Transverse colon (tissue), 4 donors: ENCODE results near the gene NEURL1B. TPM values are rescaled to one million over a fixed set of nuclear protein-coding genes. Genes with fewer than 3 reads are reported as not detected.

ENCODE experiments used
- DNase-seq: peaks from one replicate; pipeline ENCODE4 v3.0.0-alpha.2; 2019
- H3K27ac ChIP-seq, 4 donors: fragments of 200-600 bp; sonication (generic); 2 replicates each; pipeline ENCODE4 v1.5.1; 2016 to 2018; ENCODE audit warnings: inconsistent platforms in 4 of 4
- H3K27me3 ChIP-seq: fragments of 200-600 bp; sonication (generic); 2 replicates; pipeline ENCODE4 v1.5.1; 2017; ENCODE audit warnings: inconsistent platforms
- H3K36me3 ChIP-seq, 4 donors: fragments of 200-600 bp; sonication (generic); 2 replicates each; pipeline ENCODE4 v1.5.1; 2017 to 2019; ENCODE audit warnings: inconsistent platforms in 4 of 4
- H3K4me1 ChIP-seq, 4 donors: fragments of 200-600 bp; sonication (generic); 2 replicates each; pipeline ENCODE4 v1.5.1; 2017 to 2020; ENCODE audit warnings: inconsistent platforms in 4 of 4
- H3K4me3 ChIP-seq, 4 donors: fragments of 200-600 bp; sonication (generic); 1 replicate in 1 of 4; 2 replicates in 3 of 4; pipeline versions ENCODE4 v1.5.1 to v1.6.1; 2017 to 2019; ENCODE audit warnings: inconsistent platforms in 4 of 4
- H3K9me3 ChIP-seq, 2 donors: fragments of 200-600 bp; sonication (generic); 2 replicates each; pipeline ENCODE4 v1.5.1; 2017 to 2019; ENCODE audit warnings: inconsistent platforms in 2 of 2
- EP300 ChIP-seq: sonication (generic); formaldehyde crosslinking; IDR thresholded peaks from one replicate; pipeline ENCODE4 v1.6.1; 2017; ENCODE audit warnings: antibody characterized with exemption, low read depth
- POLR2A ChIP-seq: fragments of 450-650 bp; IDR thresholded peaks from one replicate; pipeline ENCODE4 v1.6.1; 2016; ENCODE audit warnings: antibody characterized with exemption, mild to moderate bottlenecking, moderate library complexity
- POLR2AphosphoS5 ChIP-seq, 3 donors: sonication (generic); formaldehyde crosslinking; IDR thresholded peaks; one replicate each; pipeline ENCODE4 v1.6.1; 2016; ENCODE audit warnings: antibody characterized with exemption in 3 of 3
- WGBS, 2 donors: methylation state at CpG; one replicate each; pipeline ENCODE4 v1.1.5; 2018; ENCODE audit warnings: low coverage in 1 of 2; 5-methylcytosine and 5-hydroxymethylcytosine counted together
- in situ Hi-C, 4 donors: fragments of 200-750 bp; cut with MboI; loops; one replicate each; pipeline versions ENCODE4 v1.15.0 to v1.15.1; 2017; ENCODE audit warnings: low sequenced_read_pairs in 3 of 4, low pct_ligation_motif_present in 1 of 4, low pct_unique_long_range_greater_than_20kb in 1 of 4
- intact Hi-C: fragments of 100-400 bp; cut with DNase I; formaldehyde crosslinking; loops from one replicate; pipeline ENCODE4 v1.15.1; 2023; ENCODE audit warnings: low total_unique reads
- total RNA-seq, 4 donors: library from RNA; depleted of rRNA; stranded (reverse); fragments of >200 nt; gene quantifications; one replicate each; pipeline ENCODE4 v1.1.0, GENCODE V29; 2016
- TF ChIP-seq, protein P1 (sequence below), 5 experiments: fragments of 200-600 bp in 3 of 5; fragments of 450-650 bp in 2 of 5; sonication (generic) in 3 of 5; IDR thresholded peaks; 1 replicate in 2 of 5; 2 replicates in 3 of 5; pipeline ENCODE4 v1.5.1; 2016 to 2017; ENCODE audit warnings: antibody characterized with exemption in 5 of 5, inconsistent platforms in 3 of 5, mild to moderate bottlenecking in 2 of 5, moderate library complexity in 1 of 5

NEURL1B gene
- total RNA-seq, 4 donors from 2014 or later = 74.6 to 168 (median 94.5) TPM

DNA sequence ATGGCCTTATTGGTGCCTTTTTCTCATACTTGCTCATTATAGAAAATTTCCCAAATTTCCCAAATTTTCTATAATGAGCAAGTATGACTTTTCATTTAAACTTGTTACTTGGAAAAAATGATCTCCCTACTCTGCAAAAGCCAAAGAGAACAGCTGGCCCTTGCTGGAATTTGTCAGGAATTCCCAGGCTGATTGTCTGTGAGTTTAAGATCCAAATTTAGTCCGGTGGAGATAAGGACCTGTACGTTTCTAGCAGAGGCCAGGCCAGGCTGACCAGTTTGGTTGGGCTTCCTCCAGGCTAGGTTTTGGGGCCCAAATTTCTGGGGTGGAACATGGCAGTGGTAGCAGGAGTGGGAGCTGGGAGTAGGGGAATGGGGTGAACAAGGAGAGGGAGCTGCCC, 51.9 kb downstream of the NEURL1B start:
- in situ Hi-C loops (loop anchor here in 1 of 4 donors (5.0 kb wide), 1 partner anchor 216 kb away; no protein-coding TSS in a partner anchor), intact Hi-C loops (no loop called here)
- H3K4me3 ChIP-seq = no peak overlapping the region
- H3K27ac ChIP-seq = peak overlapping the region; percentile 28 to 80 (median 52)
- TF ChIP-seq POLR2A (no peak), POLR2AphosphoS5 (IDR thresholded peaks at IDR 0.05) (no peak), EP300 (no peak)
- TF ChIP-seq, protein P1, sequence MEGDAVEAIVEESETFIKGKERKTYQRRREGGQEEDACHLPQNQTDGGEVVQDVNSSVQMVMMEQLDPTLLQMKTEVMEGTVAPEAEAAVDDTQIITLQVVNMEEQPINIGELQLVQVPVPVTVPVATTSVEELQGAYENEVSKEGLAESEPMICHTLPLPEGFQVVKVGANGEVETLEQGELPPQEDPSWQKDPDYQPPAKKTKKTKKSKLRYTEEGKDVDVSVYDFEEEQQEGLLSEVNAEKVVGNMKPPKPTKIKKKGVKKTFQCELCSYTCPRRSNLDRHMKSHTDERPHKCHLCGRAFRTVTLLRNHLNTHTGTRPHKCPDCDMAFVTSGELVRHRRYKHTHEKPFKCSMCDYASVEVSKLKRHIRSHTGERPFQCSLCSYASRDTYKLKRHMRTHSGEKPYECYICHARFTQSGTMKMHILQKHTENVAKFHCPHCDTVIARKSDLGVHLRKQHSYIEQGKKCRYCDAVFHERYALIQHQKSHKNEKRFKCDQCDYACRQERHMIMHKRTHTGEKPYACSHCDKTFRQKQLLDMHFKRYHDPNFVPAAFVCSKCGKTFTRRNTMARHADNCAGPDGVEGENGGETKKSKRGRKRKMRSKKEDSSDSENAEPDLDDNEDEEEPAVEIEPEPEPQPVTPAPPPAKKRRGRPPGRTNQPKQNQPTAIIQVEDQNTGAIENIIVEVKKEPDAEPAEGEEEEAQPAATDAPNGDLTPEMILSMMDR (IDR thresholded peaks at IDR 0.05) = no peak
- H3K27me3 ChIP-seq = no peaks in the 10 kb centered on the region
- no peak for DNase-seq
- peaks cover 27 to 38% (median 31%) of the 10 kb centered on the region in 4 donors for H3K4me1 ChIP-seq
- H3K36me3 ChIP-seq = no peaks in the 10 kb centered on the region
- H3K9me3 ChIP-seq = no peaks in the 10 kb centered on the region
- WGBS, 2 donors = 52% methylated on average over 2 of the region's 2 CpGs; no CpG with 5 or more reads in 1 of the 2 donors

DNA sequence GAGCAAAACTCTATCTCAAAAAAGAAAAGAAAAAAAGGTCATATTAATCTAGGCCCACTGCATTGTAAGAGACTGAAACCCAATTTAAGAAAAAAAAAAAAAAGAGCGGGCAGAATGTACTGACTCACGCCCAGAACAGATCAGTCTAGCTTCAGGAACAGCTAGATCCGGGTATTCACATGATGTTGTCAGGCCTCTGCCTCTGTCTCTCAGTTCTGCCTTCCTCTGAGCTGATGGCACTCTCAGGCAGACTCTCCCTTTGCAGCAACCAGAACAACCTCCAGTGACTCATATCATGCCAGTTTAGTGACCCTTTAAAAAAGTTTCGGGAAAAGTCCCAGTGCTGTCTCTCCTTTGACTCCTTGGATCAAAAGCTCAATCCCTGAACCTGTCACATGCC, 53.0 kb downstream of the NEURL1B start:
- no peaks in the 10 kb centered on the region for H3K27me3 ChIP-seq
- H3K4me1 ChIP-seq = peaks cover 16 to 27% (median 21%) of the 10 kb centered on the region in 4 donors
- no peaks in the 10 kb centered on the region for H3K36me3 ChIP-seq
- no peak for DNase-seq
- WGBS, 2 donors = 85 to 95% methylated on average over 3 to 4 of the region's 4 CpGs
- intact Hi-C loops (no loop called here), in situ Hi-C loops (loop anchor here in 1 of 4 donors (5.0 kb wide), 1 partner anchor 217 kb away; no protein-coding TSS in a partner anchor)
- no peaks in the 10 kb centered on the region for H3K9me3 ChIP-seq
- TF ChIP-seq POLR2A (no peak), POLR2AphosphoS5 (IDR thresholded peaks at IDR 0.05) (no peak), EP300 (no peak)
- TF ChIP-seq, protein P1 (IDR thresholded peaks at IDR 0.05) = no peak
- H3K4me3 ChIP-seq = no peak overlapping the region
- peak overlapping the region; percentile 28 to 87 (median 64) for H3K27ac ChIP-seq

DNA sequence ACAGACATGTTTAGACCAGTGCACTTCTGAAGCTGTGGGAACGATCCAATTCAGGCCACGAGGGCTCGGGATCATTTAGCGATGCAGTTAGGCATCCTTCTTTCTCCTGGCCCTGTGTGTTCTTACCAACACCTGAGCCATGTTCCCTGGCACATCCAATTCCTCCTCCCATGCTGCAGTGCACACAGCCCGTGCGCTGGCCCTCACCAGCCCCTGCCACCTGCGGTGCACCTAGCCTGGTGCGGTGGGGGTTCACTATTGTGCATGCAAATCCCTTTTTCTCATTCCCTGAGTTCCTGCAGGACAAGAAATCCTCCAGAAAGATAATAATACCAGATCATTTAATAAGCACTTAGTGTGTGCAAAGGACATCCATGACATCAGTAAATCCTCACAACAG, 53.5 kb downstream of the NEURL1B start:
- Histone ChIP-seq H3K36me3 (no peaks in the 10 kb centered on the region), H3K4me3 (no peak overlapping the region), H3K4me1 (peaks cover 11 to 22% (median 16%) of the 10 kb centered on the region in 4 donors), H3K27ac (peak overlapping the region; percentile 28 to 87 (median 79)), H3K9me3 (no peaks in the 10 kb centered on the region), H3K27me3 (no peaks in the 10 kb centered on the region)
- intact Hi-C loops = no loop called here
- in situ Hi-C loops = loop anchor here in 1 of 4 donors (5.0 kb wide), 1 partner anchor 217 kb away; no protein-coding TSS in a partner anchor
- no peak for DNase-seq
- 95% methylated on average over 8 of the region's 8 CpGs; no CpG with 5 or more reads in 1 of the 2 donors for WGBS, 2 donors
- TF ChIP-seq, protein P1 (IDR thresholded peaks at IDR 0.05) = no peak
- TF ChIP-seq EP300 (no peak), POLR2AphosphoS5 (IDR thresholded peaks at IDR 0.05) (no peak), POLR2A (no peak)

DNA sequence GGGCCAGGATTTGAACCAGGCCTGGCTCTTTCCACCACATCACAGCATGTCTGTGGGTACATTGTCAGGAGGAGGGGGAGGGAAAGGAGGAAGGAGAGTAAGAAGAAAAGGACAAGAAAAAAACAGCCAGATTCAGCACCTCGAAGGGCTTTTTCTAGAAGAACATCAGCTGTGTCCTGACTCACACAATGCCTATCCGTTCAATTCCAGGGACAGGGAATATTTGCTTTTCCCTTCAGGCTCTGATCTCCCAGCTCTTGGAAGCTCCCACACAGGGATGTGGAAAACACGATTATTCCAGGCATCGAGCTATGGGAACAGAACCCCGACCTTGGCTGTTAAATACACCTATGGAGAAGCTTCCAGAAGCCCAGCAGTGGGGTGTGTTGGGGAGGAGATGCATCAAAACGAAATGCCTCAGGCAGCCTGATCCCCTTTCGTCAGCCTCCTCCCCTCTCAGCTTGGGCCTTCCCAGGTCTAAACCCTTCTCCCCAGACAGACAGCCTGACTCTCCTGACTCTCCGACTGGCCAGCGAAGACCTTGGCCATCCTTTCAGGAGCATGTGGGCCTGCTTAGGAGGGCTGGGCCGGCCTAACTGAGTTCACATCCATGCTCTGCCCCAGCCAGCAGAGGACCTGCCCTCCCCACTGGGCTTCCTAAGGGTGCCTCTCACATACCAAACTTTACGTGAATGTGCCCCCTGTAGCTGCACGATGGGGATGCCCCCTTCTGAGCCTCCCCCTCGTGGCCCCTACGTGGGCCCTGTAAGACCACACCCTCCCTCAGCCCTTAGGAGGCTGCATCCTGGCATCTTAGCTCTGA, 54.4 kb downstream of the NEURL1B start:
- Histone ChIP-seq H3K27ac (peak overlapping the region; percentile 40 to 87 (median 79)), H3K36me3 (no peaks in the 10 kb centered on the region), H3K27me3 (no peaks in the 10 kb centered on the region), H3K4me3 (no peak overlapping the region), H3K9me3 (no peaks in the 10 kb centered on the region), H3K4me1 (peaks cover 9 to 24% (median 21%) of the 10 kb centered on the region in 4 donors)
- TF ChIP-seq POLR2A = no peak
- no peak for TF ChIP-seq EP300
- TF ChIP-seq, protein P1 (IDR thresholded peaks at IDR 0.05) = no peak
- no peak for TF ChIP-seq POLR2AphosphoS5 (IDR thresholded peaks at IDR 0.05)
- 65 to 68% methylated on average over 7 to 14 of the region's 14 CpGs for WGBS, 2 donors
- DNase-seq = no peak
- intact Hi-C loops = no loop called here
- in situ Hi-C loops = loop anchor here in 2 of 4 donors (5.0 kb wide), 2 partner anchors 213 to 218 kb away; no protein-coding TSS in a partner anchor
